ENCODE results near the gene SCUBE1. TPM values are rescaled to one million over a fixed set of nuclear protein-coding genes. Genes with fewer than 3 reads are reported as not detected.

SCUBE1 gene
- total and polyA plus RNA-seq, 2 experiments from 2014 or later = 2.1 to 2.2 TPM

DNA sequence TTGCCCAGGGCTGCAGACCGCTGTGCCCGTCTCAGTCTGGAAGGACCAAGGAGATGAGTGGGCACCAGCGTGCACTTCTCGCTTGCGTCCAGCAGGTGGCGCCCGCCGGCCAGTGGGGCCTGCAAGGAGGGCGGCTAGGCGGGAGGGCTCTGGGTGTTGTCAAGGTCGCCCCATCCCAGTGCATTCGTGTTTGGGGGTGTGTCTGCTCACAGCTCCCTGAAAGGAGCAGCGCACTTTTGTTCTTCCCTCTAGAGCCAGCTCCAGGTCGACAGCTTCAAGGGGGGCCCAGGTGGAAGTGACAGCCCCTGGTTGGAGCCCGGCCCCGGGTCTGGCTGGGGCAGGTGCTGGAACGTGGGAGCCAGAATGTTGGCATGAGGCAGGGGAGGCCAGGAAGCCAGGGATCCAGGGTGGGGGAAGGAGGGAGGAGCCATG lies 45.3 kb upstream of the SCUBE1 start:
- H3K4me2 ChIP-seq = peak overlapping the region; percentile 16
- no peaks in the 10 kb centered on the region for H3K9me3 ChIP-seq (ENCODE audit: low read depth)
- H3K4me1 ChIP-seq (ENCODE audit: insufficient read depth) = peaks cover 17% of the 10 kb centered on the region
- H3K4me3 ChIP-seq = no peak overlapping the region
- H3K9me2 ChIP-seq (replicated peaks; ENCODE audit: insufficient read depth) = no peaks in the 10 kb centered on the region
- H3K27me3 ChIP-seq = no peaks in the 10 kb centered on the region
- no peak overlapping the region for H2AFZ ChIP-seq
- no peaks in the 10 kb centered on the region for H3K79me2 ChIP-seq
- WGBS (ENCODE audit: low lambda C conversion rate, missing lambda C conversion rate) = 15% methylated on average over 14 of the region's 17 CpGs
- H3K36me3 ChIP-seq (replicated peaks; ENCODE audit: insufficient read depth, low read depth) = no peaks in the 10 kb centered on the region
- DNase-seq (ENCODE audit: low spot score) = peak; percentile 86
- TF ChIP-seq, protein P1, sequence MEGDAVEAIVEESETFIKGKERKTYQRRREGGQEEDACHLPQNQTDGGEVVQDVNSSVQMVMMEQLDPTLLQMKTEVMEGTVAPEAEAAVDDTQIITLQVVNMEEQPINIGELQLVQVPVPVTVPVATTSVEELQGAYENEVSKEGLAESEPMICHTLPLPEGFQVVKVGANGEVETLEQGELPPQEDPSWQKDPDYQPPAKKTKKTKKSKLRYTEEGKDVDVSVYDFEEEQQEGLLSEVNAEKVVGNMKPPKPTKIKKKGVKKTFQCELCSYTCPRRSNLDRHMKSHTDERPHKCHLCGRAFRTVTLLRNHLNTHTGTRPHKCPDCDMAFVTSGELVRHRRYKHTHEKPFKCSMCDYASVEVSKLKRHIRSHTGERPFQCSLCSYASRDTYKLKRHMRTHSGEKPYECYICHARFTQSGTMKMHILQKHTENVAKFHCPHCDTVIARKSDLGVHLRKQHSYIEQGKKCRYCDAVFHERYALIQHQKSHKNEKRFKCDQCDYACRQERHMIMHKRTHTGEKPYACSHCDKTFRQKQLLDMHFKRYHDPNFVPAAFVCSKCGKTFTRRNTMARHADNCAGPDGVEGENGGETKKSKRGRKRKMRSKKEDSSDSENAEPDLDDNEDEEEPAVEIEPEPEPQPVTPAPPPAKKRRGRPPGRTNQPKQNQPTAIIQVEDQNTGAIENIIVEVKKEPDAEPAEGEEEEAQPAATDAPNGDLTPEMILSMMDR (IDR thresholded peaks at IDR 0.05; ENCODE audit: poor library complexity) = peak; percentile 96
- no peak for TF ChIP-seq EZH2phosphoT487 (IDR thresholded peaks at IDR 0.05; ENCODE audit: low read depth, severe bottlenecking, unreplicated experiment)
- H4K20me1 ChIP-seq (ENCODE audit: insufficient read depth, poor library complexity, severe bottlenecking) = no peaks in the 10 kb centered on the region
- peak overlapping the region; percentile 19 for H3K27ac ChIP-seq

DNA sequence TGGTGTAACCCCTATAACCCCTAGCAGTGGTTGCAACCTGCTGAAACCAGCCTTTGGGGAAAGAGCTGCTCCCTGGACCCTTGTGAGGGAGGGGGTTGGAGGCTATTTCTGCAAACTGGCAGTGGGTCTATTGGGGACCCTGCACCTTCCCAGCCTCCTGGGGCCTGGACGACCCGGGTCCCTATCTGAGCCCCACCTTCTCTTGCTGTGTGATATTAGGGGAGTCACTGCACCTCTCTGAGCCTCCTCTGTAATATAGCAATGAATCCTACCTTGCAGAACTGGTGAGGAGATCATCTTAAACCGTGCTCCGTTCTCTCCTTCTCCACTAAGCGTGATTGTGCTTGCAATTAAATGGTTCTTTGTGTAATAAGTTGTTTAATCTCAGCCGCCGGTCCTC lies 44.6 kb upstream of the SCUBE1 start:
- no peaks in the 10 kb centered on the region for H3K36me3 ChIP-seq (replicated peaks; ENCODE audit: insufficient read depth, low read depth)
- no peak overlapping the region for H3K27ac ChIP-seq
- no peak for TF ChIP-seq EZH2 (IDR thresholded peaks at IDR 0.05; ENCODE audit: borderline replicate concordance)
- TF ChIP-seq, protein P1 (IDR thresholded peaks at IDR 0.05; ENCODE audit: poor library complexity) = no peak
- no peak for TF ChIP-seq EZH2phosphoT487 (IDR thresholded peaks at IDR 0.05; ENCODE audit: low read depth, severe bottlenecking, unreplicated experiment)
- H3K4me1 ChIP-seq (ENCODE audit: insufficient read depth) = peaks cover 12% of the 10 kb centered on the region
- no peaks in the 10 kb centered on the region for H3K79me2 ChIP-seq
- DNase-seq (ENCODE audit: low spot score) = no peak
- no peaks in the 10 kb centered on the region for H3K9me2 ChIP-seq (replicated peaks; ENCODE audit: insufficient read depth)
- no peak overlapping the region for H3K4me2 ChIP-seq
- no peak overlapping the region for H2AFZ ChIP-seq
- H3K27me3 ChIP-seq = no peaks in the 10 kb centered on the region
- no peaks in the 10 kb centered on the region for H4K20me1 ChIP-seq (ENCODE audit: insufficient read depth, poor library complexity, severe bottlenecking)
- 59% methylated on average over 7 of the region's 7 CpGs for WGBS (ENCODE audit: low lambda C conversion rate, missing lambda C conversion rate)
- H3K9me3 ChIP-seq (ENCODE audit: low read depth) = no peaks in the 10 kb centered on the region
- H3K4me3 ChIP-seq = no peak overlapping the region

- Histone ChIP-seq H2AFZ (no peak overlapping the region), H3K36me3 (replicated peaks; ENCODE audit: insufficient read depth, low read depth) (no peaks in the 10 kb centered on the region), H3K4me3 (no peak overlapping the region), H4K20me1 (ENCODE audit: insufficient read depth, poor library complexity, severe bottlenecking) (no peaks in the 10 kb centered on the region), H3K9me2 (replicated peaks; ENCODE audit: insufficient read depth) (no peaks in the 10 kb centered on the region), H3K9me3 (ENCODE audit: low read depth) (no peaks in the 10 kb centered on the region), H3K79me2 (no peaks in the 10 kb centered on the region), H3K27ac (no peak overlapping the region), H3K4me1 (ENCODE audit: insufficient read depth) (peaks cover 8% of the 10 kb centered on the region), H3K27me3 (no peaks in the 10 kb centered on the region), H3K4me2 (peak overlapping the region; percentile 63)
- TF ChIP-seq, protein P1 (IDR thresholded peaks at IDR 0.05; ENCODE audit: poor library complexity) = peak; percentile 96
- TF ChIP-seq EZH2phosphoT487 (IDR thresholded peaks at IDR 0.05; ENCODE audit: low read depth, severe bottlenecking, unreplicated experiment) = no peak
- WGBS (ENCODE audit: low lambda C conversion rate, missing lambda C conversion rate) = 17% methylated on average over 19 of the region's 20 CpGs
- DNase-seq (ENCODE audit: low spot score) = peak; percentile 89
These were observed 42.8 kb upstream of the SCUBE1 start for GRCh38 chr22:43385770-43386641.
